HCT116 (cell line): ENCODE results near the gene HEXIM1. TPM values are rescaled to one million over a fixed set of nuclear protein-coding genes. Genes with fewer than 3 reads are reported as not detected.

Source experiments
- ATAC-seq: fragments of 200-7000 bp; cut with Tn5 transposase; 2 replicates; pipeline ENCODE4 v1.9.1; 2020; ENCODE audit warnings: mild to moderate bottlenecking, moderate library complexity
- BruUV-seq: library from RNA; stranded (reverse); fragments of 400-500 nt; replicated peaks from 2 replicates; lab custom pipeline; 2021; lab: Mats Ljungman, UMichigan
- CTCF ChIA-PET: fragments of 300-600 bp; sonication (Branson Sonifier 250); formaldehyde crosslinking; loops from one replicate; lab custom pipeline; 2021; ENCODE audit warnings: antibody characterized with exemption; lab: Charles Lee
- POLR2A ChIA-PET: fragments of 300-600, 350-600 bp; sonication (Branson Sonifier 250); formaldehyde crosslinking; loops from one replicate; lab custom pipeline; 2021; ENCODE audit warnings: antibody characterized with exemption; lab: Charles Lee
- RAD21 ChIA-PET, 2 experiments: fragments of 300-600 bp; sonication (Branson Sonifier 250); formaldehyde crosslinking; loops; one replicate each; lab custom pipeline; 2023; ENCODE audit warnings: low total read pairs in 2 of 2; ENCODE audit not compliant: uncharacterized antibody in 2 of 2, unreplicated experiment in 2 of 2, low non-redundant PET in 1 of 2; lab: Charles Lee
- DNase-seq: peaks from one replicate; pipeline ENCODE4 v3.0.0-alpha.2; 2010; ENCODE audit warnings: low read depth, low spot score
- H2AFZ ChIP-seq: fragments of 200-600 bp; shearing (Covaris generic), sonication (generic); 2 replicates; pipeline ENCODE4 v1.6.1; 2017; ENCODE audit warnings: low read depth, mixed run types, mixed read lengths, antibody characterized with exemption, low read length; ENCODE audit not compliant: poor library complexity, severe bottlenecking
- H3K27ac ChIP-seq: 2 replicates; pipeline ENCODE4 v1.5.1; 2012; ENCODE audit warnings: low read depth, low read length
- H3K27me3 ChIP-seq: fragments of 200-600 bp; sonication (generic); 2 replicates; pipeline ENCODE4 v1.6.1; 2016; ENCODE audit warnings: mixed run types, low read length, mixed read lengths; ENCODE audit not compliant: insufficient read depth
- H3K36me3 ChIP-seq, 2 experiments: fragments of 200-500 bp in 1 of 2; fragments of 200-600 bp in 1 of 2; sonication (Bioruptor generic) in 1 of 2; sonication (generic) in 1 of 2; 2 replicates each; pipeline versions ENCODE4 v1.5.1 to v1.6.1; 2014 to 2016; ENCODE audit warnings: low read length in 2 of 2, inconsistent platforms in 1 of 2, mixed read lengths in 1 of 2, mixed run types in 1 of 2; ENCODE audit not compliant: insufficient read depth in 2 of 2, control insufficient read depth in 1 of 2
- H3K4me1 ChIP-seq, 2 experiments: fragments of 200-600 bp in 1 of 2; sonication (generic) in 1 of 2; 2 replicates each; pipeline versions ENCODE4 v1.5.1 to v1.6.1; 2012 to 2017; ENCODE audit warnings: low read length in 2 of 2, inconsistent platforms in 1 of 2, mild to moderate bottlenecking in 1 of 2, mixed read lengths in 1 of 2, mixed run types in 1 of 2, moderate library complexity in 1 of 2; ENCODE audit not compliant: insufficient read depth in 2 of 2, control insufficient read depth in 1 of 2
- H3K4me2 ChIP-seq: fragments of 200-600 bp; sonication (generic); 2 replicates; pipeline ENCODE4 v1.6.1; 2017; ENCODE audit warnings: mixed run types, low read length, mixed read lengths
- H3K4me3 ChIP-seq, 2 experiments: fragments of 200-600 bp in 1 of 2; sonication (generic) in 1 of 2; replicated peaks in 1 of 2; 2 replicates each; pipeline ENCODE4 v1.5.1; 2011 to 2016; ENCODE audit warnings: low read length in 2 of 2, control low read depth in 1 of 2, low read depth in 1 of 2, mild to moderate bottlenecking in 1 of 2, mixed read lengths in 1 of 2, mixed run types in 1 of 2
- H3K79me2 ChIP-seq: fragments of 200-600 bp; sonication (generic); 2 replicates; pipeline ENCODE4 v1.6.1; 2017; ENCODE audit warnings: mild to moderate bottlenecking, mixed run types, low read length, moderate library complexity, mixed read lengths; ENCODE audit not compliant: insufficient read depth
- H3K9ac ChIP-seq: fragments of 200-600 bp; sonication (generic); 2 replicates; pipeline ENCODE4 v1.6.1; 2016; ENCODE audit warnings: low read length, mixed read lengths
- H3K9me2 ChIP-seq: fragments of 200-600 bp; sonication (generic), shearing (Covaris generic); 2 replicates; pipeline ENCODE4 v1.6.1; 2017; ENCODE audit warnings: mixed run types, mild to moderate bottlenecking, moderate library complexity; ENCODE audit not compliant: insufficient read depth
- H3K9me3 ChIP-seq, 2 experiments: fragments of 200-500 bp in 1 of 2; fragments of 200-600 bp in 1 of 2; sonication (Bioruptor generic) in 1 of 2; sonication (generic) in 1 of 2; 2 replicates each; pipeline ENCODE4 v1.6.1; 2014 to 2017; ENCODE audit warnings: low read length in 2 of 2, mixed read lengths in 2 of 2, inconsistent platforms in 1 of 2, low read depth in 1 of 2, mild to moderate bottlenecking in 1 of 2, mixed run types in 1 of 2, moderate library complexity in 1 of 2; ENCODE audit not compliant: control insufficient read depth in 1 of 2, insufficient read depth in 1 of 2
- H4K20me1 ChIP-seq: fragments of 200-600 bp; sonication (generic), shearing (Covaris generic); 2 replicates; pipeline ENCODE4 v1.6.1; 2017; ENCODE audit warnings: mixed run types, mild to moderate bottlenecking, moderate library complexity; ENCODE audit not compliant: insufficient read depth
- ATF3 ChIP-seq: IDR thresholded peaks from 2 replicates; pipeline ENCODE4 v1.6.1; 2012
- EZH2 ChIP-seq: fragments of 200-600 bp; sonication (generic); IDR thresholded peaks from 2 replicates; pipeline ENCODE4 v1.6.1; 2017; ENCODE audit warnings: antibody characterized with exemption, mixed run types
- EZH2phosphoT487 ChIP-seq: fragments of 200-600 bp; IDR thresholded peaks from 2 replicates; pipeline ENCODE4 v1.6.1; 2018; ENCODE audit warnings: antibody characterized with exemption, borderline replicate concordance
- POLR2A ChIP-seq: IDR thresholded peaks from 2 replicates; pipeline ENCODE4 v1.7.0; 2011; ENCODE audit warnings: borderline replicate concordance; ENCODE audit not compliant: insufficient read depth, insufficient read length; ENCODE audit errors: extremely low read depth
- RAD21 ChIP-seq: IDR thresholded peaks from 2 replicates; pipeline ENCODE4 v1.6.1; 2012; ENCODE audit warnings: low read depth, mild to moderate bottlenecking
- REST ChIP-seq: IDR thresholded peaks from 2 replicates; pipeline ENCODE4 v1.6.1; 2012; ENCODE audit warnings: low read depth
- SIN3A ChIP-seq: IDR thresholded peaks from 2 replicates; pipeline ENCODE4 v1.6.1; 2012; ENCODE audit warnings: low read depth
- SP1 ChIP-seq: IDR thresholded peaks from 2 replicates; pipeline ENCODE4 v1.6.1; 2012; ENCODE audit warnings: low read depth
- SRF ChIP-seq: IDR thresholded peaks from 2 replicates; pipeline ENCODE4 v1.6.1; 2012; ENCODE audit warnings: low read depth
- TCF7L2 ChIP-seq: IDR thresholded peaks from 2 replicates; pipeline ENCODE4 v1.7.0; 2011; ENCODE audit warnings: borderline replicate concordance, inconsistent platforms; ENCODE audit not compliant: insufficient read depth, insufficient read length; ENCODE audit errors: extremely low read depth
- YY1 ChIP-seq: IDR thresholded peaks from 2 replicates; pipeline ENCODE4 v1.6.1; 2011; ENCODE audit warnings: low read length, low read depth, moderate library complexity, mild to moderate bottlenecking; ENCODE audit not compliant: insufficient replicate concordance; ENCODE audit errors: extremely low read depth
- intact Hi-C: fragments of 100-400 bp; cut with micrococcal nuclease; formaldehyde crosslinking; loops from 2 replicates; pipeline ENCODE4 v1.10.0; 2022
- total RNA-seq: library from RNA; stranded (reverse); gene quantifications from one replicate; pipeline ENCODE4 v1.2.1, GENCODE V29; 2021; ENCODE audit not compliant: unreplicated experiment
- TF ChIP-seq, protein P1 (sequence below): IDR thresholded peaks from 2 replicates; pipeline ENCODE4 v1.6.1; 2012

Gene HEXIM1
- total RNA-seq, 1 experiment from 2014 or later, result 58.0 TPM

DNA sequence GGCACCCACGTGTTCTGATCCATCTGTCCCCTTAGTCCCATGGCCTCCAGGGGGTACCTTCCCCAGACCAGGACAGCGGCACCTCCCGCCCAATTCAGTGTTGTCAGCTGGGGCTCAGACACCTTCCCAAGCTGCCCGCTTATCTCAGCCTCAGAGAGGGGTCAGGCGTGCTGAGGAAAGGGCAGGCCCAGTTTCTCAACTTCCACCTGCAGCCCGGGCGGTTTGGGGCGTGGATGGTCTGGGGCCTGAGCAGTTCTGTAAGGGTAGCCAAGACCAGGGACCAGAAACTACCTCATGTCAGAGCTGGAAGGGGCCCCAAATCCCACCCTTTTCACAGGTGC, 21.1 kb upstream of the HEXIM1 start (continued):
- TF ChIP-seq POLR2A, result no peak
- TF ChIP-seq, protein P1, sequence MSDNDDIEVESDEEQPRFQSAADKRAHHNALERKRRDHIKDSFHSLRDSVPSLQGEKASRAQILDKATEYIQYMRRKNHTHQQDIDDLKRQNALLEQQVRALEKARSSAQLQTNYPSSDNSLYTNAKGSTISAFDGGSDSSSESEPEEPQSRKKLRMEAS, result no peak

DNA sequence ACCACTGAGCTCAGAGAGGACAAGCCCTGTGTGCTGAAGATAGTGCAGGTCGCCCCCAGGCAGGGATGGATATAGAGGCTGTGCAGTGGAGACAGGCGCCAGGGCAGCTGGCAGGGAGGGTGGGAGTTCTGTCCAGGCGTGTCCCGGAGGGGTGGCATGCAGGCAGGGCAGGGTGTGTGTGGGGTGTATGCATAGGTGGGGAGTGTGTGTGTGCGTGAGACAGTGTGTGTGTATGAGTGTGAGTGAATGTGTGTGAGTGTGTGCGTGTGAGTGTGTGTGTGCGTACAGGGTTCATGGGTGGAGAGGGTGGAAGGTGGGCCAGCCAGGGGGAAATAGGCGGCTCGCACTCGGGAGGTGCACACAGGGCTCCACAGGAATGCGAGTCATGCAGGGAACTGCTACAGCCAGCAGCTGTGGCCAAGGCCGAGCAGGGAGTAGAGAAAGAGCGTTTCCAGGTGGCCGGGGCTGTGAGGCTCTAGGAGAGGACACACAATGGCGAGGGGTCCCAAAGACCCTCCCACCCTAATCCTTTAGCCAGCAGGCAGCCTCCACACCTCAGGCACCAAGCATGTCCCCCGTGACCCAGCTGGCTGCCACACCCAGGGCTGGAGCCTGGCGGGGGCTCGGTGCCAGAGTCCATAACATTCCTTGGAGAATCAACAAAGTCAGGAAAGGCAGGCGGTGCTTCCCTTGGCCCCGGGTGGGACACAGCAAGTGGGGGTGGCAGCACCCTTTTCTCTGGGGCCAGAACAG, 20.6 kb upstream of the HEXIM1 start:
- BruUV-seq, result no TSS peak
- H3K27me3 ChIP-seq, result no peaks in the 10 kb centered on the region
- peak overlapping the region; percentile 82 for H3K9ac ChIP-seq
- H3K27ac ChIP-seq, result peak overlapping the region; percentile 89
- H3K9me3 ChIP-seq, result no peaks in the 10 kb centered on the region
- intact Hi-C loops, result no loop called here
- H4K20me1 ChIP-seq, result no peaks in the 10 kb centered on the region
- peak; percentile 64 for TF ChIP-seq SP1
- TF ChIP-seq, protein P1, result peak; percentile 57
- TF ChIP-seq SRF, result no peak
- CTCF ChIA-PET, result interaction anchor here (1.5 kb wide), 1 partner anchor 8 kb away, joined by 5 read pairs; the partner anchor contains the start of gene ACBD4
- RAD21 ChIA-PET, result no interaction called here
- DNase-seq (no peak), ATAC-seq (peak; percentile 30)
- POLR2A ChIA-PET, result interaction anchor here (0.7 to 3.2 kb wide), 4 partner anchors 15 to 71 kb away, joined by 3 to 15 read pairs (median 4); partner anchors contain the start of gene HEXIM1
- H3K79me2 ChIP-seq, result peaks cover 76% of the 10 kb centered on the region
- no peak overlapping the region for H2AFZ ChIP-seq
- peaks cover 81 to 90% of the 10 kb centered on the region in 2 experiments for H3K4me1 ChIP-seq
- peak overlapping the region; percentile 24 to 47 for H3K4me3 ChIP-seq
- H3K4me2 ChIP-seq, result peak overlapping the region; percentile 100
- no peaks in the 10 kb centered on the region for H3K36me3 ChIP-seq
- H3K9me2 ChIP-seq, result no peaks in the 10 kb centered on the region

- ChIA-PET POLR2A (interaction anchor here (0.9 to 3.2 kb wide), 2 partner anchors 20 to 70 kb away, joined by 3 to 15 read pairs; partner anchors contain the start of gene HEXIM1), CTCF (no interaction called here), RAD21 (interaction anchor here in 1 of 2 experiments (1.0 kb wide), 1 partner anchor 58 kb away, joined by 3 read pairs; no protein-coding TSS in a partner anchor)
- no peaks in the 10 kb centered on the region for H3K9me2 ChIP-seq
- no peak for DNase-seq
- peak overlapping the region; percentile 24 to 47 for H3K4me3 ChIP-seq
- H3K79me2 ChIP-seq, result peaks cover 70% of the 10 kb centered on the region
- H3K9me3 ChIP-seq, result no peaks in the 10 kb centered on the region
- no peak overlapping the region for H2AFZ ChIP-seq
- peaks cover 76 to 89% of the 10 kb centered on the region in 2 experiments for H3K4me1 ChIP-seq
- H3K27me3 ChIP-seq, result no peaks in the 10 kb centered on the region
- H3K4me2 ChIP-seq, result peak overlapping the region; percentile 100
- BruUV-seq, result no TSS peak
- peak overlapping the region; percentile 89 for H3K27ac ChIP-seq
- no peak for ATAC-seq
- intact Hi-C loops, result no loop called here
- no peaks in the 10 kb centered on the region for H4K20me1 ChIP-seq
- peak overlapping the region; percentile 82 for H3K9ac ChIP-seq
- no peaks in the 10 kb centered on the region for H3K36me3 ChIP-seq
- no peak for TF ChIP-seq SP1
- no peak for TF ChIP-seq POLR2A
- TF ChIP-seq SIN3A, result no peak
- no peak for TF ChIP-seq RAD21
- no peak for TF ChIP-seq SRF
- no peak for TF ChIP-seq ATF3
- no peak for TF ChIP-seq EZH2phosphoT487
- no peak for TF ChIP-seq REST
- no peak for TF ChIP-seq YY1
- no peak for TF ChIP-seq EZH2
- no peak for TF ChIP-seq TCF7L2
Measured at GRCh38 chr17:45128331-45128730, 19.9 kb upstream of the HEXIM1 start.
